Astrocyte of the spinal cord (primary cell): Measurements from ENCODE around the gene EXO1.

Experiments used
- DNase-seq: peaks from one replicate; pipeline ENCODE4 v3.0.0; 2011; ENCODE audit warnings: low read depth, low spot score
- H3K4me3 ChIP-seq: 2 replicates; pipeline ENCODE4 v1.5.1; 2011; ENCODE audit warnings: low read depth, mild to moderate bottlenecking, low read length, moderate library complexity
- in situ Hi-C: cut with HindIII; loops from 2 replicates; pipeline ENCODE4 v1.10.0; 2017; ENCODE audit warnings: low sequenced_read_pairs
- TF ChIP-seq, protein P1 (sequence below): IDR thresholded peaks from 2 replicates; pipeline ENCODE4 v1.5.1; 2012; ENCODE audit warnings: low read depth, mild to moderate bottlenecking, low read length, inconsistent platforms

Gene EXO1

DNA sequence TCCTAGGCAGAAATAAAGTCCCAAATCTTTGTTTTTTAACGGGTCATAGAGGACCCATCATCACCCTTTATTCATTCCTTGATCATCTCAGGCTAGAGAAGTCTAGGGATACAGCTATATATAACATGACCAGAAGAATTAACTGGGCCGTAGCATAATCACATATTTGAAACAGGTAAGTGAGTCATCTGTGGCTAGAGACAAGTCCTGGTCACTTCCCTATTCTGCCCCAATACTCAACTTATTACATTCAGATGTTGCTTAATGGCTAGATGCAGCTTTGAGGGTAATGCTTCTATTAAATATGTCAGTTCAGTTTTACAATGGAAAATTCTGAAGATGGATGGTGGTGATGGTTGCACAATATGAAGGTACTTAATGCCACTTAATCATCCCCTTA is 47.0 kb downstream of the EXO1 start:
- in situ Hi-C loops = no loop called here
- no peak for DNase-seq
- TF ChIP-seq, protein P1, sequence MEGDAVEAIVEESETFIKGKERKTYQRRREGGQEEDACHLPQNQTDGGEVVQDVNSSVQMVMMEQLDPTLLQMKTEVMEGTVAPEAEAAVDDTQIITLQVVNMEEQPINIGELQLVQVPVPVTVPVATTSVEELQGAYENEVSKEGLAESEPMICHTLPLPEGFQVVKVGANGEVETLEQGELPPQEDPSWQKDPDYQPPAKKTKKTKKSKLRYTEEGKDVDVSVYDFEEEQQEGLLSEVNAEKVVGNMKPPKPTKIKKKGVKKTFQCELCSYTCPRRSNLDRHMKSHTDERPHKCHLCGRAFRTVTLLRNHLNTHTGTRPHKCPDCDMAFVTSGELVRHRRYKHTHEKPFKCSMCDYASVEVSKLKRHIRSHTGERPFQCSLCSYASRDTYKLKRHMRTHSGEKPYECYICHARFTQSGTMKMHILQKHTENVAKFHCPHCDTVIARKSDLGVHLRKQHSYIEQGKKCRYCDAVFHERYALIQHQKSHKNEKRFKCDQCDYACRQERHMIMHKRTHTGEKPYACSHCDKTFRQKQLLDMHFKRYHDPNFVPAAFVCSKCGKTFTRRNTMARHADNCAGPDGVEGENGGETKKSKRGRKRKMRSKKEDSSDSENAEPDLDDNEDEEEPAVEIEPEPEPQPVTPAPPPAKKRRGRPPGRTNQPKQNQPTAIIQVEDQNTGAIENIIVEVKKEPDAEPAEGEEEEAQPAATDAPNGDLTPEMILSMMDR = no peak
- H3K4me3 ChIP-seq = no peak overlapping the region

DNA sequence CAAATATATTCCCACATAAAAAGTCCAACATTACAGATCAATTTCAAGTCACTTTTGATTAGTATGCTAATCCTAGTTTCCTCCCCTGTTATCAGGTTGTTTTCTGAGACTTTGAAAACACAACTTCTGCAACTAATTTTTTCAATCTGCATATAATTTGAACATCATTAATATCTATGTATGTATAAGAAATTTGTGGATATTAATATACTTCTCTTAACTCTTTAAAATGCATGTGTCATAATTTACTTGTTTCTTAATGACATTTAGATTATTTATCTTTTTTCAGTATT is 48.6 kb downstream of the EXO1 start:
- H3K4me3 ChIP-seq = no peak overlapping the region
- TF ChIP-seq, protein P1 = no peak
- no peak for DNase-seq
- in situ Hi-C loops = no loop called here

DNA sequence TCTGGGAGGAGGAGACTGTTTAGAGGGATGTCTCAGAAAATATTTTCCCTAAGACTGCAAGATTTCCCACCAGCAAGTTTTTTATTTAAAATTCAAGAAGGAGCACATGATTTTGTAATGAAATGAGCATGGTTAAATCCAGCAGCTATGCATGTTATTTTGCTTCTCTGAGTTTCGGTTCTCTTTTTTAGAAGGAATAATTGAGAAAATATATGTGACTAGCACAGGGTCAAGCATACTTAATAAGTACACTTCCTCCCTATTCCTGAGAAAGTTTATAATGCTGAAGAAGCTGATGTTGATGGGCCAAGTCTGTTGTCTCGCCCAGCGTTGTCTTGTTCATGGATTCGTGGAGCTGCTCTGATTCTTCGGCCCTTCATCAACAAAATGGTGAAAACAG is 51.2 kb downstream of the EXO1 start:
- H3K4me3 ChIP-seq = no peak overlapping the region
- DNase-seq = no peak
- TF ChIP-seq, protein P1 = no peak
- in situ Hi-C loops = no loop called here

DNA sequence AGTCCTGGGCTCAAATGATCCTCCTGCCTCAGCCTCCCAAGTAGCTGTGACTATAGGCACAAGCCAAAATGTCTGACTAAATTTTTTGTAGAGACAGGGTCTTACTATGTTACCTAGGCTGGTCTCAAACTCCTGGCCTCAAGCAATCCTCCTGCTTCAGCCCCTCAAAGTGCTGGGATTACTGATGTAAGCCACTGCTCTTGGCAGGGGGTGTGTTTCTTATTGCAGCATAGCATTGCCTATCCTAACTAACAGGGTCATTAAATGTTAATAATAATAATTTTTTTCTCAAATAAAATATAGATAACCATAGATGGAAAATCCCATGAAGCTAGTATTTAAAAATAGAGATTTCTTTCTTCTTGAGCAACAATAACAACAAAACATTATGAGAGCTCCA is 52.4 kb downstream of the EXO1 start:
- in situ Hi-C loops = no loop called here
- no peak overlapping the region for H3K4me3 ChIP-seq
- TF ChIP-seq, protein P1 = no peak
- DNase-seq = no peak

DNA sequence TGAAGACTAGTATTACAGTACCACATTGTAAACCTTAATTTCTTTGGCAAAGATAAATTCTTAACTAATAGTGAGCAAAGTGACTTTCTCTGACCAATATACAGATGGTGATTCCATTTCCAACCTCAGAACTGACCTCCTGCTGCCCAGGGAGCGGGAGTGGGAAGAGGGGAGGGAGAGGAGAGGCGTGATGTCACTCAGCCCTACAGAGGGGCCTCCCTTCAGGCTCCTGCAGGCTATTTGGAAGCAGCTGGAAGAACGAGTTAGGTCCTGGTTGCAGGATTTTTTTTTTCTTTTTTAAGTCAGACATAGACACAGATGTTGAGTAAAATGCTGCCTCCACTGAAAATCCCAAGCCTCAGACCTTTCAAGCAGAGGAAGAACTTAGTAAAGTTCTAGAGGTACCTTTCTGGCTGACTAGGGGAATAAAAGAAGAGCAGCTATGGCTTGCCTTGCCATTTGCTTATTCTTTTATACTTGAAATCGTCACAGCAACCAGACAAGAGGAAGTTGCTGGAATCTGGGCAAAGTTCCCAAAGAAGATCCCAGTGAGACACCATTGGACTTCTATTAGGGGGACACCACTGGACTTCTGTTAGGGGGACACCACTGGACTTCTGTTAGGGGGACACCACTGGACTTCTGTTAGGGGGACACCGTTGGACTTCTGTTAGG is 54.5 kb downstream of the EXO1 start:
- no peak overlapping the region for H3K4me3 ChIP-seq
- DNase-seq = peak; percentile 30
- TF ChIP-seq, protein P1 = no peak
- in situ Hi-C loops = no loop called here

DNA sequence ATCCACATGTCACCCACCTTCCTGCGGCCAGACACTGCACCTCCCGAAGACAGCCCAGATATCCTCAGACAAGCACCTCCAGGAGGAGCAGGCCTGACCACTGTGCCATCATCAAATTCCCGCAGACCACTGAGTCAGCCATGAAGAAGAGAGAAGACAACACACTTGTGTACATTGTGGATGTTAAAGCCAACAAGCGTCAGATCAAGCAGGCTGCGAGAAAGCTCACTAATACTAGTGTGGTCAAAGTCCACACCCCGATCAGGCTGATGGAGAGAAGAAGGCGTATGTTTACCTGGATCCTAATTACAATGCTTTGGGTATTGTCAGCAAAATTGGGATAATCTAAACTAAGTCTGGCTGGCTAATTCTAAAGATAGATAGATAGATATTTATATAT is 68.2 kb downstream of the EXO1 start:
- no peak for DNase-seq
- H3K4me3 ChIP-seq = no peak overlapping the region
- TF ChIP-seq, protein P1 = no peak
- in situ Hi-C loops = no loop called here

DNA sequence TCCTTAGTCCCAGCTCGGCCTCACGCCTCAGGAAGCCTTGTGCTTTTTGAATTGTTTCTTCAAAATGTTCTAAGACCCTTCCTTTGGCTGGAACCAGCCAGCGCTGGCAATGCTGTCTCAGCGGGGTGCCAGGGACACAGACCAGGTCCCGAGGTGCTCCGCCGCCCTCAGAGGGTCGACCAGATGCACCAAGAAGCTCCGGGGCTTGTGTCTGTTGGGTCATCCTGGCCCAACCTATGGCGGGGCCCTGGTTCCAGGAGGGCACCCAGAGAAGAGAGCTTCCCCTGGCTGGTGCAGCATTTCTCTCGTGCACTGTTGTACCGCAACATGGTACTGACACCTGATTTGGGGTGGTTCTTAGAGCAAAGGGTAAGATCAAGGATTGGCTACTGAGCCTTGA is 69.5 kb downstream of the EXO1 start:
- TF ChIP-seq, protein P1 = no peak
- H3K4me3 ChIP-seq = no peak overlapping the region
- DNase-seq = no peak
- in situ Hi-C loops = no loop called here
